HG03159 (cell line): ENCODE data around the gene OR2M3.
"Not testable (repeated sequence)": the region's sequence is repeated elsewhere in the genome, so short reads cannot be mapped to it uniquely, and the experiment has no call there.

Source experiments
- ATAC-seq: cut with Tn5 transposase; IDR thresholded peaks from one replicate; pipeline ENCODE4 v1.9.1; 2021; ENCODE audit warnings: mild to moderate bottlenecking, moderate library complexity; ENCODE audit not compliant: unreplicated experiment

The OR2M3 gene

GRCh38 chr1:248196965-248197364, at the start of gene OR2M3:
Gene OR2M3 (plus strand): TSS chr1:248197265. CDS start chr1:248203068, 5,803 bp downstream.
- no peak for ATAC-seq

GRCh38 chr1:248152056-248152827, 44.8 kb upstream of the OR2M3 start:
- ATAC-seq: no peak

GRCh38 chr1:248155927-248156326, 41.1 kb upstream of the OR2M3 start:
- ATAC-seq: no peak

GRCh38 chr1:248158758-248159157, 38.3 kb upstream of the OR2M3 start:
- ATAC-seq: no peak

- ATAC-seq: no peak
These were observed 33.0 kb upstream of the OR2M3 start for GRCh38 chr1:248164031-248164430.

- ATAC-seq: no peak
These were observed 31.9 kb upstream of the OR2M3 start for GRCh38 chr1:248165186-248165585.

- ATAC-seq: no peak
These were observed 22.5 kb upstream of the OR2M3 start, which contains the start of gene OR2M2 for GRCh38 chr1:248174521-248174920. Gene OR2M2 (plus strand): TSS chr1:248174821. CDS start chr1:248179986, 5,165 bp downstream.

- ATAC-seq: no peak
These were observed 13.1 kb upstream of the OR2M3 start for GRCh38 chr1:248183996-248184395.

- ATAC-seq: no peak
These were observed 9.7 kb upstream of the OR2M3 start for GRCh38 chr1:248187363-248187762.

GRCh38 chr1:248189026-248189425, 8.0 kb upstream of the OR2M3 start:
- ATAC-seq: no peak

- no peak for ATAC-seq
These were observed 2.9 kb upstream of the OR2M3 start for GRCh38 chr1:248194117-248194516.

- ATAC-seq: no peak
These were observed 18.8 kb downstream of the OR2M3 start for GRCh38 chr1:248215880-248216279.

- no peak for ATAC-seq
These were observed 28.5 kb downstream of the OR2M3 start for GRCh38 chr1:248225537-248225936.

- ATAC-seq: no peak
These were observed 32.4 kb downstream of the OR2M3 start for GRCh38 chr1:248229360-248229908.

GRCh38 chr1:248231117-248231516, 34.1 kb downstream of the OR2M3 start, which contains the start of gene OR2M4:
Gene OR2M4 (plus strand): TSS chr1:248231417. CDS start chr1:248238929, 7,512 bp downstream.
- ATAC-seq: no peak

GRCh38 chr1:248239478-248239877, 42.4 kb downstream of the OR2M3 start:
- no peak for ATAC-seq

- peak; percentile 94 for ATAC-seq
These were observed 46.1 kb downstream of the OR2M3 start for GRCh38 chr1:248243204-248243603.

- not testable (repeated sequence) for ATAC-seq
These were observed 62.2 kb downstream of the OR2M3 start for GRCh38 chr1:248259309-248259708.
